MG63 (cell line): ENCODE data around the gene TBC1D14. TPM values are rescaled to one million over a fixed set of nuclear protein-coding genes. Genes with fewer than 3 reads are reported as not detected.

ENCODE experiments used
- DNase-seq: peaks from one replicate; pipeline ENCODE4 v3.0.0-alpha.2; 2020
- H3K27me3 ChIP-seq: fragments of 250-450 bp; sonication (Bioruptor Pico); 2 replicates; pipeline ENCODE4 v1.5.1; 2020; ENCODE audit warnings: mild to moderate bottlenecking, moderate library complexity
- H3K36me3 ChIP-seq: fragments of 250-450 bp; sonication (Bioruptor Pico); 2 replicates; pipeline ENCODE4 v1.5.1; 2020; ENCODE audit warnings: mild to moderate bottlenecking, moderate library complexity
- H3K4me3 ChIP-seq: fragments of 250-450 bp; sonication (Bioruptor Pico); 2 replicates; pipeline ENCODE4 v1.5.1; 2020; ENCODE audit warnings: mild to moderate bottlenecking, moderate library complexity
- H3K9me3 ChIP-seq: fragments of 250-450 bp; sonication (Bioruptor Pico); 2 replicates; pipeline ENCODE4 v1.5.1; 2020; ENCODE audit warnings: mild to moderate bottlenecking, moderate library complexity
- total RNA-seq: library from RNA; depleted of rRNA; stranded (reverse); fragments of >200 nt; shearing (Covaris generic); gene quantifications from 2 replicates; pipeline ENCODE4 v1.2.3, GENCODE V29; 2014; ENCODE audit warnings: low replicate concordance; rRNA removed

The TBC1D14 gene, protein sequence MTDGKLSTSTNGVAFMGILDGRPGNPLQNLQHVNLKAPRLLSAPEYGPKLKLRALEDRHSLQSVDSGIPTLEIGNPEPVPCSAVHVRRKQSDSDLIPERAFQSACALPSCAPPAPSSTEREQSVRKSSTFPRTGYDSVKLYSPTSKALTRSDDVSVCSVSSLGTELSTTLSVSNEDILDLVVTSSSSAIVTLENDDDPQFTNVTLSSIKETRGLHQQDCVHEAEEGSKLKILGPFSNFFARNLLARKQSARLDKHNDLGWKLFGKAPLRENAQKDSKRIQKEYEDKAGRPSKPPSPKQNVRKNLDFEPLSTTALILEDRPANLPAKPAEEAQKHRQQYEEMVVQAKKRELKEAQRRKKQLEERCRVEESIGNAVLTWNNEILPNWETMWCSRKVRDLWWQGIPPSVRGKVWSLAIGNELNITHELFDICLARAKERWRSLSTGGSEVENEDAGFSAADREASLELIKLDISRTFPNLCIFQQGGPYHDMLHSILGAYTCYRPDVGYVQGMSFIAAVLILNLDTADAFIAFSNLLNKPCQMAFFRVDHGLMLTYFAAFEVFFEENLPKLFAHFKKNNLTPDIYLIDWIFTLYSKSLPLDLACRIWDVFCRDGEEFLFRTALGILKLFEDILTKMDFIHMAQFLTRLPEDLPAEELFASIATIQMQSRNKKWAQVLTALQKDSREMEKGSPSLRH
- 15.3 and 16.3 TPM in 2 replicates for total RNA-seq

DNA sequence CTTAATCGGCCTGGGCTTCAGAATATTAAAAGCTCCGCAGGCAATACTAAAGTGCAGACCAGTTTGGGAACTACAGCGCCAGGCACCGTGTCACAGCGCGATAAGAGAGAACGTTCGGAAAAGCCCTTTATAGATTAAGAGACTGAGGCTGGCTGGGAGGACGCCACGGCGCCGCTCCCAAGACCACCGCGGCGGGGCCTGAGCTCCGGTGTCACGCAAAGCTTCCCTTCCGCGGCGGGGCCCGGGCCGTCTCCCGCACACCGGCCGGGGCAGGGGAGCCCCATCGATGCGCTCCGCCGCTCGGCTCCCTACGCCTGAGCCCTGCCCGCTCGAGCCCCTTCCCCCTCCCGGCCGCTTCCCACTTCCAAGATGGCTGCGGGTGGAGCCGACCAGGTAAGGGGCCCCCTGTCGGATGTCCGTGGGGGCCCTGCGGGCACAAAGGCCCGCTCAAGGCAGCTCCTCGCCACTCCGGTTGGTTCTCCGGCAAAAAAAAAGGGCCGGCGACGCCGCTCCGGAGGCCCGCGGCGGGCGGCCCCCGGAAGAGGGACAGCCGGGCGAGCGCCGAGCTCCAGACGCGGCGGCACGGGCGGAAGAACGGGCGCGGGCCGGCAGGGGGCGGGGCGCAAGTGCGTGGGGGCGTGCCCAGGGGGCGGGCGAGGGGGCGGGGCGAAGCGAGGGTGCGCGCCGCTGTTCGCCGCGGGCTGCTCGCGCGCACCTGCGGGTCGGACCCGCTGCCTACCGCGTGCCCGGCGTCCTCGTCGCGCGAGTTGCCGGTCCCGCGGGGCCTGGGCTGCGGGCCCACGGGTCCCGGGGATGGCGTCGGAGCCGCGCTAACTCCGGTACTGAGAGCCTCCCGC is at the start of gene TBC1D14:
TSS of gene TBC1D14 (plus strand) at position 714 of the 857 bp plus-strand sequence. CDS start 13,564 bp downstream, outside the sequence.
- peak; percentile 77 for DNase-seq
- no peaks in the 10 kb centered on the region for H3K9me3 ChIP-seq
- H3K27me3 ChIP-seq: no peaks in the 10 kb centered on the region
- H3K36me3 ChIP-seq: no peaks in the 10 kb centered on the region
- peak within 1 kb of the TSS; percentile 79 for H3K4me3 ChIP-seq

GRCh38 chr4:6868386-6868785 is 41.2 kb upstream of the TBC1D14 start:
- Histone ChIP-seq H3K9me3 (no peaks in the 10 kb centered on the region), H3K4me3 (no peak overlapping the region), H3K36me3 (peaks cover 7% of the 10 kb centered on the region), H3K27me3 (no peaks in the 10 kb centered on the region)
- no peak for DNase-seq

- Histone ChIP-seq H3K9me3 (no peaks in the 10 kb centered on the region), H3K4me3 (no peak overlapping the region), H3K36me3 (peaks cover 15% of the 10 kb centered on the region), H3K27me3 (no peaks in the 10 kb centered on the region)
- no peak for DNase-seq
These were observed 39.7 kb upstream of the TBC1D14 start for GRCh38 chr4:6869944-6870343.

GRCh38 chr4:6873291-6873690 is 36.3 kb upstream of the TBC1D14 start:
- Histone ChIP-seq H3K9me3 (no peaks in the 10 kb centered on the region), H3K36me3 (peaks cover 13% of the 10 kb centered on the region)
- no peak for DNase-seq

GRCh38 chr4:6873792-6874461 is 35.7 kb upstream of the TBC1D14 start:
- peak; percentile 25 for DNase-seq
- peaks cover 13% of the 10 kb centered on the region for H3K36me3 ChIP-seq

More at GRCh38 chr4:6873291-6873690, 36.3 kb upstream of the TBC1D14 start:
- Histone ChIP-seq H3K27me3 (no peaks in the 10 kb centered on the region), H3K4me3 (no peak overlapping the region)

DNA sequence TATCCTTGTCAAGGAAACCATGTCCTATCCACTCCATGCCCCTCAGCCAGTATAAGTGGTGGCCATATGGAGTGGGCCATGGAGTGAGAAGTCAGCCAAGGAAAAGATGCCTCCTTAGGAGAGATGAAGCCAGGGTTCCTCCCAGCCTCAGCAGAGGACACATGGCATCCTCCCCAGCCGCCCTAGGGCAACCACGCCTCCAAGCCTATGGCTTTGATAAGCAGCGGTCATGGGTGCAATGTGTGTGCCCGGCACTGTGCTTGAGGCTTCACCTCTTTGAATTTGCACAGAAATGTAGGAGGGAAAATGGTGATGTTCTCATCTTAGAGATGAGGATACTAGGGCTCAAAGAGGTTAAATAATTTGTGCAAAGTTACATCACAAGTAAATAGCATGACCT is 34.6 kb upstream of the TBC1D14 start:
- H3K36me3 ChIP-seq: peaks cover 13% of the 10 kb centered on the region
- H3K9me3 ChIP-seq: no peaks in the 10 kb centered on the region
- no peak for DNase-seq
- no peaks in the 10 kb centered on the region for H3K27me3 ChIP-seq
- no peak overlapping the region for H3K4me3 ChIP-seq

More at GRCh38 chr4:6873792-6874461, 35.7 kb upstream of the TBC1D14 start:
- Histone ChIP-seq H3K9me3 (no peaks in the 10 kb centered on the region), H3K4me3 (no peak overlapping the region), H3K27me3 (no peaks in the 10 kb centered on the region)

- Histone ChIP-seq H3K36me3 (peaks cover 13% of the 10 kb centered on the region), H3K9me3 (no peaks in the 10 kb centered on the region), H3K27me3 (no peaks in the 10 kb centered on the region), H3K4me3 (no peak overlapping the region)
- no peak for DNase-seq
These were observed 34.2 kb upstream of the TBC1D14 start for GRCh38 chr4:6875431-6875831.

DNA sequence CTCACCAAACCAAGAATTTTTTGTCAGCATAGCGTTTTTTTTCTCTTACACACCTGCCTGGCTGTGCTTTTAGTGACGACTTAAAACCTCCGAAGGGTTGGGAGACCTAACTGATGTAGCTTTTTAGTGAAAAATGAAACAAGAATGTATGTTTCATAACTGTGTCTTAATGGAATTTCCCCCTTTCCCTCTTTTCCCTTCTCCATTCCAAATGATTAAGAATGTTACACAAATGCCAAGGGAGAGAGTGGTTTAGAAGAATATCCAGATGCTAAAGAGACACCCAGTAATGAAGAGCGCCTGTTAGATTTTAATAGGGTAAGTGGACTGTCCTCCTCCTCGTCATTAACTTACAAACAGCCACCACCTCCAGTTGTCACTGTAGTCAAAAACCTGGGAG is 33.2 kb upstream of the TBC1D14 start:
- DNase-seq: no peak
- H3K4me3 ChIP-seq: no peak overlapping the region
- no peaks in the 10 kb centered on the region for H3K27me3 ChIP-seq
- no peaks in the 10 kb centered on the region for H3K9me3 ChIP-seq
- peaks cover 18% of the 10 kb centered on the region for H3K36me3 ChIP-seq

GRCh38 chr4:6877067-6877466 is 32.6 kb upstream of the TBC1D14 start:
- peaks cover 18% of the 10 kb centered on the region for H3K36me3 ChIP-seq
- no peak overlapping the region for H3K4me3 ChIP-seq
- no peak for DNase-seq
- no peaks in the 10 kb centered on the region for H3K9me3 ChIP-seq
- H3K27me3 ChIP-seq: no peaks in the 10 kb centered on the region

DNA sequence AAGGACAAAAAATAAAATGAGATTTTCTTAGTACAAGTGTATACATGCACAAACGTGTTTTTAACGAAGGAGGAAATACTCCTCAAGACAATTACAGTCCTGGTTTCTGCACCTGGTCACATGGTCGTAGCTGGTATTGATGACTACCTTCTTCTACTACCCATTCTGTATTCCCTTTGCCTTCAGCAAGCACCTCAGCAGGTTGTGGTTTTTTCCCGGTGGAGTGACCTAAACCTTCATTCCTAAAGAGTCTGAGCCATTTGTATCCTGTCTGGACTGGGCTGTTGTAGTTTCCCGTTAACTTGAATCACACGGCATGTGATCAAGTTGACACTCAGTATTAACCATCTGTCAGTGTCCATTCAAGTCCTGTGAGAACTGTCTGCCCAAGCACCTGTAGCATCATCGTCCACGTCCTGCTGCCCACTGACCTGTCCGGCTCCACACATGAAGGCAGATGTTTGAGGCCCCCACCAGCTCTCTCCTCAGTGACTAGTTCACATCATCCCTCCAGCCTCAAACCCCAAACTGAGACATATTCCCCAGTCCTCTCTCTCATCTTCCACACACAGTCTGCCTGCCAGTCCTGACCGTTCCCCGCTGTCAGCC is 31.1 kb upstream of the TBC1D14 start:
- no peak for DNase-seq
- peaks cover 16% of the 10 kb centered on the region for H3K36me3 ChIP-seq
- no peaks in the 10 kb centered on the region for H3K27me3 ChIP-seq
- no peaks in the 10 kb centered on the region for H3K9me3 ChIP-seq
- no peak overlapping the region for H3K4me3 ChIP-seq

GRCh38 chr4:6880691-6881090 is 28.9 kb upstream of the TBC1D14 start:
- DNase-seq: no peak
- Histone ChIP-seq H3K36me3 (peaks cover 8% of the 10 kb centered on the region), H3K4me3 (no peak overlapping the region)

DNA sequence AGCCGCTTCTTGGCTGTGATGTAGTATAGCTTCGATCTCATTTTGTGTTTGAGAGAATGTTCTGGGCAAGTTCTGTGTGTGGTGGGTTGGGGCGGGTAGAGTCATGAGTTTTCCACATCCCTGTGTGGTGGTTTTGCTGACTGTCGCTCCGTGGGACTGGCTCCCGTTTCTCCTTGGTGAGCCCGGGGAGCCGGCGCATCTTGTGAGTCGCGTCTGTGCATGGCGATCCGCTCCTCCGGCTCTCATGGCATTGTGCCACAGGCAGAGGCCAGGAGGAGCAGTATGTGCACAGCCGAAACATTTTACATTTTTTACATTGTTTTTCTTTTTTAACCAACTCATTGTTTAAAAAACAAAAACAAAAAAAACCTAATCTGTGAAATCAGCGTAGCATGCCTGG is 27.7 kb upstream of the TBC1D14 start:
- Histone ChIP-seq H3K36me3 (peaks cover 8% of the 10 kb centered on the region), H3K4me3 (no peak overlapping the region), H3K9me3 (no peaks in the 10 kb centered on the region), H3K27me3 (no peaks in the 10 kb centered on the region)
- DNase-seq: no peak

More at GRCh38 chr4:6880691-6881090, 28.9 kb upstream of the TBC1D14 start:
- Histone ChIP-seq H3K9me3 (no peaks in the 10 kb centered on the region), H3K27me3 (no peaks in the 10 kb centered on the region)

GRCh38 chr4:6884341-6884870 is 25.2 kb upstream of the TBC1D14 start:
- no peaks in the 10 kb centered on the region for H3K9me3 ChIP-seq
- no peaks in the 10 kb centered on the region for H3K27me3 ChIP-seq
- H3K36me3 ChIP-seq: peaks cover 5% of the 10 kb centered on the region; the same call in 1 of the 2 replicates
- H3K4me3 ChIP-seq: no peak overlapping the region
- DNase-seq: no peak

- no peaks in the 10 kb centered on the region for H3K27me3 ChIP-seq
- DNase-seq: no peak
- no peaks in the 10 kb centered on the region for H3K9me3 ChIP-seq
- peaks cover 3% of the 10 kb centered on the region; the same call in 1 of the 2 replicates for H3K36me3 ChIP-seq
- no peak overlapping the region for H3K4me3 ChIP-seq
These were observed 23.6 kb upstream of the TBC1D14 start for GRCh38 chr4:6885953-6886557.

GRCh38 chr4:6886886-6887285 is 22.7 kb upstream of the TBC1D14 start:
- no peaks in the 10 kb centered on the region for H3K9me3 ChIP-seq
- no peak for DNase-seq
- H3K36me3 ChIP-seq: no peaks in the 10 kb centered on the region
- H3K27me3 ChIP-seq: no peaks in the 10 kb centered on the region
- H3K4me3 ChIP-seq: no peak overlapping the region
